Measurements from ENCODE around the gene SMIM10L1.

Gene SMIM10L1

GRCh38 chr12:11202811-11203210 lies 31.8 kb downstream of the SMIM10L1 start:
- no peak for DNase-seq

- no peak for DNase-seq
These were observed 33.2 kb downstream of the SMIM10L1 start for GRCh38 chr12:11204173-11204572.

DNA sequence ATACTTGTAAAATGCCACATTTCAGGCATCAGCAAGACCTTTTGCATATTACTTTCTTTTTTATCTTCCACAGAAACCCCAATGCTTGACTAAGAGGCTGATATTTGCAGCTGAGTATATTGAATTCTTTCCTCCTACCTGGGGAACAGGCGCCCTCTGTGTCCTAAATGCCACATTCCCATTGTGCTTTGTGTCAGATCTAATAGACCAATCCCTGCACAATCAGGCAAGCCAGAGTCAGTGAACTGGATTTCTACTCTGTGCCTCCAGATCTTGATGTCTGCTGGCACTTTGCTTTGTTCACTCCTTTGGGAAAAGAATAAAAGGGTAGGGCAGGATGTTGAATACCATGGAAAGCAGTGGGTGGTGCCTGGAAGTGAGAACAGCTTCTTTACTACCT lies 38.1 kb downstream of the SMIM10L1 start:
- no peak for DNase-seq

All from suppressor macrophage treated with lipopolysaccharide for 1 hour (primary cell).